NAMALWA (cell line): ENCODE results near the gene STAC2.
"Not testable (repeated sequence)": the region's sequence is repeated elsewhere in the genome, so short reads cannot be mapped to it uniquely, and the experiment has no call there.

ENCODE experiments used
- DNase-seq: peaks from one replicate; pipeline ENCODE4 v3.0.0-alpha.2; 2015; ENCODE audit warnings: low spot score

The STAC2 gene

DNA sequence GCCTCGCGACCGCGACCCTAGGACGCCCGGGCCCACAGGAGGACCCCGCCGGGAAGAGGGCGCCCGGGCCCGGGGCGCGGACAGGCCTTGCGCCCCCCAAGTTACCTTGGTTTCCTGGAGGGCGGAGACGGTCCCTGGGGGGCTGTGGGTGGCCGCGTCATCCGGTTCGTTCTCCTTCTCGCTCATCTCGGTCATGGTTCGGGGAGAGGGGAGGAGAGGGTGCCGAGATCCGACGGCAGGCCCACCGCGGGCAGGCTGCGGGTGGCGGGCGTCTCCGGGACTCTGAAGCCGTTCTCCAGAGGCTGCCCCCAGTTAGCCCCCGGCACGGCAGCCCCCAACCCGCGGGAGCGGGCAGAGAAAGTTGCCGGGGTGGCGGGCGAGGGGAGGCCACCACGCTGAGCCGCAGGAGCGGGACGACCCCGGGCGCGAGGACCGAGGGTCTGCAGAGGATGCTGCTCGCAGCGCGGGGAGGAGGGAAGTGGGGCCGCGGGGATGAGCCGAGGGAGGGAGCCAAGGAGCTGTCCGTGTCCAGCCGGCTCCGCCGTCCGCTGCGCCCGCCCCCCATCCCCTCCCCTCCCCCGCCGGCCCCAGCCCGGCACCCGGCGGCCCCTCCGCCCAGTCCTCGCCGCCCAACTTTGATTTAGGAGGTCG lies at the start of gene STAC2:
TSS of gene STAC2 (minus strand) at position 638 of the 651 bp plus-strand sequence. CDS start at position 195, 443 bp downstream.
- DNase-seq = no peak

GRCh38 chr17:39271546-39271945 lies 45.8 kb upstream of the STAC2 start:
- no peak for DNase-seq

DNA sequence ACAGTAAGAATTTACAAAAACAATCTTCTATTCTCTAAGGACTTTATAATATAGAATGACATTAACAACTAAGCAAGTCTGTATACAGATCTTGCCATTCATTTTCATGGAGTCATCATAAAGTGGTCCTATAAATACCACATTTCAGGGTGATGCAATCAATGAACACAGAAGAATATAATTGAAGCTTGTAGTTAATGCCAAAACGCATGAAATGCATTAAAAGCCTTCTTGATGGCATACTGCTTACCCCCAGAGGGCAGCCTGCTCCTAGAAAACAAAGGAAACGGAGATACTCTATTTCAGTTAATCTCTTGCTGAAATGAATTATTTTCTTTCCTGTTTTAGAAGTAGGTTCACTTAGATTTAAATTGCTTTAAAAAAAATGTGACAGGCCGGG lies 45.2 kb upstream of the STAC2 start:
- DNase-seq = peak; percentile 71

DNA sequence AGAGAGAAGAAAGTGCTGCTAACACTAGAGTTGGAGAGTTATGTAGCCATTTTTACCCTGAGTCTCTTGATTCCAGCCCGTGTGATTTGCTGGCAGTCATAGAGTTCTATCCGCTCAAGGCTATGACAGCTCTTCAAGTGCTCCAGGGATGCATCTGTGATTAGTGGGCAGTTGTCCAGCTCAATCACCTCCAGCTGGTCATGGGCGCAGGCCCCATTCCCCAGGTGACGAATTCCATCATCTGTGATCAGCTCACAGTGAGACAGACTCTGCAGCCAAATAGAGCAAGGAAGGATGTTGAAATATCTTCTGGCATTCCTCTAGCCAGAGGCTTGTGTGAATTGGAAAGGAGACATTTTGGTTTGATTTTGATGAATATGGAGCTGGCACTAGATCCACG lies 38.4 kb upstream of the STAC2 start:
- DNase-seq = no peak

- peak; percentile 60 for DNase-seq
Measured at GRCh38 chr17:39261286-39261685, 35.5 kb upstream of the STAC2 start.

- no peak for DNase-seq
Measured at GRCh38 chr17:39252788-39253460, 27.2 kb upstream of the STAC2 start.

- no peak for DNase-seq
Measured at GRCh38 chr17:39251997-39252396, 26.3 kb upstream of the STAC2 start.

DNA sequence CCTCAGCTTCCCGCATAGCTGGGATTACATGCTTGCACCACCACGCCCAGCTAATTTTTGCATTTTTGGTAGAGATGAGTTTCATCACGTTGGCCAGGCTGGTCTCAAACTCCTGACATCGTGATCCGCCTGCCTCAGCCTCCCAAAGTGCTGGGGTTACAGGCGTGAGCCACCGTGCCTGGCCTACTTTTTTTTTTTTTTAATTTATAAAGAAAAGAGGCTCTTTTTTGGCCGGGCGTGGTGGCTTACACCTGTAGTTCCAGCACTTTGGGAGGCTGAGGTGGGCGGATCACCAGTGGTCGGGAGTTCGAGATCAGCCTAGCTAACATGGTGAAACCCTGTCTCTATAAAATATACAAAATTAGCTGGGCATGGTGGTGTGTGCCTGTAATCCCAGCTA lies 24.3 kb upstream of the STAC2 start:
- DNase-seq = not testable (repeated sequence)

DNA sequence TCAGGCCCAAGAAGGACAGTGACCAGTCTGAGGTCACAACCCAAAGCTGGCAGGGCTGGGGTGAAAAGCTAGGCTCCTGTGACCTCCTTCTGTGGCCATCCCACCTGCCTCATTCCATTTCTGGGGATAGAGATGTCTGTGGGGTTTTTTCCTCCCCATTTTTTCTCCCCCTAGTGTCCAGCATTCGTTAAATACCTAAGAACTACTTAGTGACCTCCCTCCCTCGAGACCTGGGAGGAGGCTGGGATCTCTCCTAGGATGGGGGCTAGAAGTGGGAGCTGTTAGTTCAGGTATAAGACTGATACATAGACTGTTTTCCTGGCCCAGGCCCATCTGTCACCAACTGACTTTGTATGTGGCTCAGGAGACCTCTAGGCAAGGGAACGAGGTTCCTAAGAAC lies 20.5 kb upstream of the STAC2 start:
- no peak for DNase-seq

GRCh38 chr17:39244600-39245570 lies 19.1 kb upstream of the STAC2 start:
- DNase-seq = peak; percentile 91

- DNase-seq = peak; percentile 65
Measured at GRCh38 chr17:39244016-39244599, 18.4 kb upstream of the STAC2 start.

DNA sequence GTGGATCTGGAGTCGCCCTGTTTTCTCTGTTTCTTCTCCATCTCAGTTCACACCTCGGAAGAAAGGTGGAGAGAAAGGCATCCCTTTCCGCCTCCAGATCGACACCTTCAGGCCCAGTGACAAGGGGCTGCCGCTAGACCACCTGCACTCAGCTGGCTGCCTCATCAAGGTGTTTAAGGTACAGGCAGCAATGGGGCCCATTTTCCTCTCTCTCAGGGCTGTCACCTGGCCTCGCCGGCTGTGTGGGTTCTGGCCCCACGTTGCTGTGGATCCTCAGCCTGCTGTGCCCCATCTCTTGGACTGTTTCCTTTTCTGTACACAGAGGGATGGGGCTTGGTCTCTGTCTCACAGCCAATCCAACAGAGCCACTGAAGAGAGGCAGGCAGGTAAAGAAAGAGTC lies 17.4 kb upstream of the STAC2 start:
- DNase-seq = no peak

DNA sequence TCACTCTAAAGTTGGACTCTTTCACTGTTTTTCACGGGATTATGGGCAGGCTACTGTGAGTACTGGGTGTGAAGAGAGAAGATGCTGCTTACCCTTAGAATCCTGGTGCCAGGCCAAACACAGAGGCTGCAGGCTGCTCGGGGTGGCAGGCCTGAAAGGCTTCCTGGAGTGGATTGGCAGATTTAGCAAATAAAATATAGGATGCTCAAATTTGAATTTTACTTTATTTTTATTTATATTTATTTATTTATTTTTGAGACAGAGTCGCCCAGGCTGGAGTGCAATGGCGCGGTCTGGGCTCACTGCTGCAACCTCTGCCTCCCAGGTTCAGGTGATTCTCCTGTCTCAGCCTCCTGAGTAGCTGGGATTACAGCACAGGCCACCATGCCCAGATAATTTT lies 14.9 kb upstream of the STAC2 start:
- DNase-seq = no peak

DNA sequence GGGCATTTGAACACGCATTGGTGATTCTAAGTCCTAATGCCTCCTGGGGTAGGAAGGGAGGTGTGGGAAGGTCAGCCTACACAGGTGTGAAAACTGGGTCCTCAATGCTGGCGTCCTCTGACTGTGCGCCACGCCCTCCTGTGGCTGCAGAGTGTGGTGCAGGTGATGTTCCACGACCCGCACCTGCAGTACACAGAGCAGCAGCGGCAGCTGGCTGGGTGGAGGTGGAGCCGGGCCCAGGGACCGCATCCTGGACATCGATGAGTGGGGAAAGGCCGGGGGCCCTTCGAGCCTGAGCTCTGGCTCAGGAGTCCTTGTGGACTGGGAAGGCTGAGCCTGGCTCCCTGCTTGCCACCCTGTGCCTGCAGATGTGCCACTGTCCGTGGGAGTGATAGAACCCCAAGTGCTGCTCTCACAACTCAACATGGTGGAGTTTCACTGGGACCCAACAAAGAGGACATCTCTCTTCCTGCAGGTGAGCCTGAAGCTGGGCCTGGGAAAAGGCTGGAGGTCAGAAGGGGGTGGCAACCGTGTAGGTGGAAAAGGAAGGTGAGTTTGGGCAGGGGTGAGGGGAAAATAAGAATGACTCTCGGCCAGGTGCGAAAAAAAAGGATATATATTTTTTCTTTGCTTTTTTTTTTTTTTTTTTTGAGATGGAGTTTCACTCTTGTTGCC lies 14.0 kb upstream of the STAC2 start:
- peak; percentile 88 for DNase-seq

DNA sequence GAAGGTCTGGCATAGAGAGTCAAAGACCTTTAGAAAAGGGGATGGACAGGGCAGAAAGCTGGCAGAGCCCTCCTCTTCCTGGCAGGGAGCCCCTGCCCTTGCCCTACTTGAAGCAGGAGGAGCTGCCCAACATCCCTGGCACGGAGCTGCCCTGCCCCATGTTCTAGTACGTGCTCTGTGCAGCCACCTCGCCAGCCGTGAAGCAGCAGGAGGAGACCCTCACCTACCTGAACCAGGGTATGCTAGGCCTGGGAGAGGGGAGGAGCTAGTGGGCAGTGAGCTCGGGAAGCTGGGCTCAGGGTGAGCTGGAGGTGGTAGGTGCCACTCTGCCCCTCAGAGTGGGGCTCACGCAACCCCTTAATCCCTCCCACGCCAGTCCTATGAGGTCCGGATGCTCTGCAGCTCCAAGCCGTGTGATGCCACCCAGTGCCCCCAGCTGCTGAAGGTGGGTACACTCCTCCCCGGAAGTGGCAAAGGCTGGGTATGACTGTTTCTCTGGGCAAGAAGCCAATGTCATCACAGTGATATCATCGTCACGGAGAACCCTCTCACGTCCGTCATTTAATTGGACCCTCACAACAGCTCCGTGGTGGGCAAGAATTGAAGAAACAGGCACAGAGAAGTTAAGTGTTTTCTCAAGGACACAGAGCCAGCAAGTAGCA lies 12.7 kb upstream of the STAC2 start:
- no peak for DNase-seq

DNA sequence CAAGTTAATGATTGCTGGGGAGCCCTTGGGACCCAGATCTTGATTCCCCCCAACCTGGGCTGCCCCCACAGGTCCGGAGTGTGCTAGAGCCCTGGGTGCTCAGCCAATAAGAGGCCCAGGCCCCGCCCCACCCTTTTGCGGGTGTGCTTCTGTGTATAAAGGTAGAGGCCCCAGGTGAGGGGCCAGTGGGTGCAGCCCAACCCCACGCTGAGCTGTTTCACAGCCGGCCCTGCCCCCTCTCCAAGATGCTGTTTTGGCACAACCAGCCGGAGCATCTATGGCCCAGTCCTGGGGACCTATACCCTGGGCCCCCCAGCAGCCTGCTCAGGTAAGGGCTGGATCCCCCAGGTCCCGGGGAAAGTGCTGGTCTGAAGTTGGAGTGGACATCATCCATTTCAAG lies 11.8 kb upstream of the STAC2 start:
- DNase-seq = no peak

DNA sequence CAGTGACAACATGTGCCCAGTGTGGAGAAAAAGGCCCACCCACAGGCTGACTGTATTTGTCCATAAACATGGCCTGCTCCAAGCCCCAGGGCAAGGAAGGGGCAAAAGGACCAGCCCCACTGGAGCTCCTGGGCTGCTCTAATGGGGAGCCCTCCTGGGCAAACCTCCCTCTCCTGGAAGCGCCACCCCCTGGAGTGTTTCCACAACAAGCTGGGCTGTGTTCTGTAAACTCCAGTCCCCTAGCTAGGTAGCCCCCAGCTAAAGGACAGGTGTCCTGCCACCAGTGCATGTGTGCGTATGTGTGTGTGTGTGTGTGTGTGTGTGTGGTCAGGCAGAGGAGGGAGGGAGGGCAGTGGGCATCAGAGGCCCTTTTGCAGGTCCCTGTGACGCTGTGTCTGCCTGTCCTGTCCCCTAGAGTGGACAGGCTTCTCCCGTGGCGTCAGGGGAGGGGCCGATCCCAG lies 11.3 kb upstream of the STAC2 start:
- no peak for DNase-seq

- no peak for DNase-seq
Measured at GRCh38 chr17:39236450-39236927, 10.7 kb upstream of the STAC2 start.

- peak; percentile 91 for DNase-seq
Measured at GRCh38 chr17:39235555-39236449, 10.1 kb upstream of the STAC2 start.
